HepG2 (cell line): ENCODE results near the gene VSTM2A. TPM values are rescaled to one million over a fixed set of nuclear protein-coding genes. Genes with fewer than 3 reads are reported as not detected.

Source experiments
- ATAC-seq: fragments of 200-7000 bp; cut with Tn5 transposase; 3 replicates; pipeline ENCODE4 v1.9.1; 2020; ENCODE audit warnings: mild to moderate bottlenecking, moderate library complexity
- BruUV-seq: library from RNA; stranded (reverse); fragments of 400-500 nt; replicated peaks from 2 replicates; lab custom pipeline; 2021; lab: Mats Ljungman, UMichigan
- CTCF ChIA-PET: fragments of 300-600 bp; formaldehyde crosslinking; extraction: SDS; loops from one replicate; lab custom pipeline; 2021; ENCODE audit warnings: low total read pairs, inconsistent platforms, low intra/inter-chr PET ratio; lab: Yijun Ruan, JAX
- POLR2A ChIA-PET: fragments of 350-600 bp; sonication (Branson Sonifier 250); formaldehyde crosslinking; loops from one replicate; lab custom pipeline; 2020; ENCODE audit warnings: antibody characterized with exemption, inconsistent platforms; lab: Yijun Ruan, JAX
- DNase-seq: peaks from one replicate; pipeline ENCODE4 v3.0.0-alpha.2; 2015; ENCODE audit warnings: low spot score
- FAIRE-seq: peaks from 3 replicates; lab custom pipeline; 2011; peaks lifted over from hg19 to GRCh38; lab: Jason Lieb, UNC
- H2AFZ ChIP-seq: one replicate; pipeline ENCODE4 v1.6.1; 2011; ENCODE audit warnings: low read length, inconsistent platforms
- H3K27ac ChIP-seq: fragments of 300-600 bp; 3 replicates; pipeline ENCODE4 v1.8.0; 2011; ENCODE audit warnings: mixed run types, mild to moderate bottlenecking, mixed read lengths, low read length, inconsistent platforms; ENCODE audit not compliant: insufficient read depth; ENCODE audit errors: extremely low read length
- H3K27me3 ChIP-seq, 2 experiments: fragments of 200-600 bp in 1 of 2; 2 replicates in 1 of 2; 3 replicates in 1 of 2; pipeline versions ENCODE4 v1.6.0 to v1.8.0; 2011; ENCODE audit warnings: low read length in 2 of 2, mild to moderate bottlenecking in 2 of 2, moderate library complexity in 2 of 2, inconsistent platforms in 1 of 2; ENCODE audit not compliant: insufficient read depth in 2 of 2, control insufficient read depth in 1 of 2
- H3K36me3 ChIP-seq, 2 experiments: fragments of 200-600 bp in 1 of 2; replicated peaks in 1 of 2; 2 replicates in 1 of 2; 3 replicates in 1 of 2; pipeline versions ENCODE4 v1.5.1 to v1.8.0; 2011; ENCODE audit warnings: low read length in 2 of 2, inconsistent platforms in 1 of 2; ENCODE audit not compliant: insufficient read depth in 2 of 2, control insufficient read depth in 1 of 2
- H3K4me1 ChIP-seq: 2 replicates; pipeline ENCODE4 v1.5.1; 2012; ENCODE audit warnings: low read length, inconsistent platforms; ENCODE audit not compliant: insufficient read depth
- H3K4me2 ChIP-seq: 2 replicates; pipeline ENCODE4 v1.6.0; 2011; ENCODE audit warnings: low read depth, low read length, inconsistent platforms
- H3K4me3 ChIP-seq, 3 experiments: fragments of 200-600 bp in 1 of 3; sonication (generic), shearing (Covaris generic) in 1 of 3; replicated peaks in 1 of 3; 2 replicates each; pipeline ENCODE4 v1.5.1; 2011 to 2016; ENCODE audit warnings: low read length in 3 of 3, inconsistent platforms in 2 of 3, low read depth in 2 of 3, mild to moderate bottlenecking in 2 of 3, control low read depth in 1 of 3, mixed read lengths in 1 of 3; ENCODE audit not compliant: insufficient read depth in 1 of 3
- H3K79me2 ChIP-seq: one replicate; pipeline ENCODE4 v1.6.1; 2011; ENCODE audit warnings: low read length, inconsistent platforms; ENCODE audit not compliant: insufficient read depth
- H3K9ac ChIP-seq: 2 replicates; pipeline ENCODE4 v1.6.0; 2011; ENCODE audit warnings: mild to moderate bottlenecking, low read depth, low read length, inconsistent platforms; ENCODE audit not compliant: insufficient read depth
- H3K9me3 ChIP-seq: 2 replicates; pipeline ENCODE4 v1.5.1; 2012; ENCODE audit warnings: mild to moderate bottlenecking, low read length
- H4K20me1 ChIP-seq: 2 replicates; pipeline ENCODE4 v1.6.0; 2011; ENCODE audit warnings: inconsistent platforms, mild to moderate bottlenecking, low read length, moderate library complexity; ENCODE audit not compliant: insufficient read depth
- HNRNPH1 ChIP-seq: fragments of 200-400 bp; formaldehyde crosslinking; optimal IDR thresholded peaks from 2 replicates; pipeline ENCODE3; 2017; ENCODE audit warnings: mild to moderate bottlenecking, low read depth, low read length
- KLF13 ChIP-seq: sonication (generic); formaldehyde crosslinking; IDR thresholded peaks from 2 replicates; pipeline ENCODE4 v1.4.0; 2020; ENCODE audit warnings: mild to moderate bottlenecking, missing genetic modification reagents
- NR2F1 ChIP-seq, 2 experiments: fragments of 450-650 bp in 1 of 2; formaldehyde crosslinking in 1 of 2; IDR thresholded peaks; 2 replicates each; pipeline versions ENCODE4 v1.5.0 to v1.6.1; 2016 to 2020; ENCODE audit warnings: mild to moderate bottlenecking in 1 of 2, missing compliant biosample characterization in 1 of 2, missing genetic modification reagents in 1 of 2, moderate library complexity in 1 of 2
- SAP130 ChIP-seq: IDR thresholded peaks from 2 replicates; pipeline ENCODE4 v1.6.1; 2016; ENCODE audit warnings: low read depth
- ZBTB42 ChIP-seq: sonication (generic); formaldehyde crosslinking; IDR thresholded peaks from 2 replicates; pipeline ENCODE4 v1.5.0; 2020; ENCODE audit warnings: mild to moderate bottlenecking, missing genetic modification reagents
- ZNF17 ChIP-seq: sonication (generic); formaldehyde crosslinking; IDR thresholded peaks from 2 replicates; pipeline ENCODE4 v1.5.0; 2020; ENCODE audit warnings: mild to moderate bottlenecking, missing genetic modification reagents
- ZNF230 ChIP-seq: sonication (generic); formaldehyde crosslinking; IDR thresholded peaks from 2 replicates; pipeline ENCODE4 v1.4.0; 2020; ENCODE audit warnings: mild to moderate bottlenecking, missing genetic modification reagents
- ZNF652 ChIP-seq: IDR thresholded peaks from 2 replicates; pipeline ENCODE4 v1.6.1; 2016; ENCODE audit warnings: low read depth, borderline replicate concordance
- ZNF703 ChIP-seq: sonication (generic); formaldehyde crosslinking; IDR thresholded peaks from 2 replicates; pipeline ENCODE4 v1.5.1; 2020; ENCODE audit warnings: missing genetic modification reagents, mild to moderate bottlenecking, moderate library complexity, borderline replicate concordance
- ZSCAN21 ChIP-seq: sonication (generic); formaldehyde crosslinking; IDR thresholded peaks from 2 replicates; pipeline ENCODE4 v1.8.0; 2022; ENCODE audit warnings: mild to moderate bottlenecking, missing genetic modification reagents, moderate library complexity, borderline replicate concordance
- WGBS: methylation state at CpG from one replicate; pipeline ENCODE4 v1.1.6; 2017; ENCODE audit warnings: low lambda C conversion rate; 5-methylcytosine and 5-hydroxymethylcytosine counted together
- in situ Hi-C: cut with HindIII; loops from 2 replicates; pipeline ENCODE4 v1.10.0; 2017; ENCODE audit warnings: low pct_unique_long_range_greater_than_20kb; ENCODE audit not compliant: extremely low pct_ligation_motif_present
- intact Hi-C: fragments of 100-400 bp; cut with micrococcal nuclease; formaldehyde crosslinking; loops from one replicate; pipeline ENCODE4 v1.10.0; 2022; ENCODE audit not compliant: unreplicated experiment
- polyA plus RNA-seq, 8 experiments: library from polyadenylated mRNA; depleted of rRNA in 3 of 8; stranded (reverse) in 7 of 8; unstranded in 1 of 8; fragments of >200 nt; fragmentation: Illumina TruSeq in 4 of 8; extraction: Trizol in 4 of 8; gene quantifications; 2 replicates each; pipeline versions ENCODE4 v1.2.1 to v1.2.3, GENCODE V29; 2011 to 2016; ENCODE audit warnings: low read depth in 4 of 8, missing spikeins in 1 of 8, mixed read lengths in 1 of 8; ENCODE audit not compliant: insufficient read depth in 1 of 8
- total RNA-seq, 5 experiments: library from RNA; depleted of rRNA; stranded (reverse); fragments of >200 nt; fragmentation: Illumina TruSeq; extraction: Trizol; gene quantifications; 2 replicates each; pipeline ENCODE4 v1.2.3, GENCODE V29; 2016; ENCODE audit warnings: low read depth in 1 of 5
- TF ChIP-seq, protein P1 (sequence below): sonication (generic); formaldehyde crosslinking; IDR thresholded peaks from 2 replicates; pipeline ENCODE4 v1.5.1; 2020; ENCODE audit warnings: missing genetic modification reagents, mild to moderate bottlenecking, borderline replicate concordance
- TF ChIP-seq, protein P2 (sequence below): sonication (generic); formaldehyde crosslinking; IDR thresholded peaks from 2 replicates; pipeline ENCODE4 v1.4.0; 2020; ENCODE audit warnings: mild to moderate bottlenecking, missing genetic modification reagents
- TF ChIP-seq, protein P3 (sequence below): sonication (generic); formaldehyde crosslinking; IDR thresholded peaks from 2 replicates; pipeline ENCODE4 v1.5.1; 2020; ENCODE audit warnings: mild to moderate bottlenecking, missing genetic modification reagents, moderate library complexity
- TF ChIP-seq, protein P4 (sequence below): IDR thresholded peaks from 2 replicates; pipeline ENCODE4 v1.6.1; 2016; ENCODE audit warnings: missing compliant biosample characterization, missing genetic modification reagents, borderline replicate concordance
- TF ChIP-seq, protein P5 (sequence below): sonication (generic); formaldehyde crosslinking; IDR thresholded peaks from 2 replicates; pipeline ENCODE4 v1.9.0; 2022; ENCODE audit warnings: low read depth, missing genetic modification reagents

Gene VSTM2A
- total and polyA plus RNA-seq, 2 of the 13 experiments (the other 11 are each of a cell fraction or from before 2014, with no cell fraction given) = not detected

DNA sequence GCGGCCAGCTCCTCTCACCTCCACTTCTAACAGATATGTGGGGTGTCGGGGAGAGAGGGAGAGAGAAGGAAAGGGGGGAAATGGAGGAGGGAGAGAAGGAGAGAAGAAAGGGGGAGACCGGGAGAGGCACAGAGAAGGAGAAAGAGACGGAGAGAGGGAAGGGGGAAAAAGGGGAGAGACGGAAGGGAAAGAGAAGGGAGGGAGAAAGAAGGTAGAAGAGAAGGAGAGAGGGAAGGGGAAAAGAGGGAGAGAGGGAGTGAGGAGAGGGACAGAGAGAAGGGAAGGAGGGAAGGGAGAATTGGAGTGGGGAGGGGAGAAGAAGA, 3.0 kb downstream of the VSTM2A start:
- H3K36me3 ChIP-seq = no peaks in the 10 kb centered on the region
- no peak overlapping the region for H3K9ac ChIP-seq
- ATAC-seq = no peak
- TF ChIP-seq ZBTB42 (CRISPR knock-in tag) (no peak), ZSCAN21 (CRISPR knock-in tag) (no peak), ZNF230 (CRISPR knock-in tag) (no peak), KLF13 (CRISPR knock-in tag) (no peak), ZNF703 (CRISPR knock-in tag) (no peak), ZNF17 (CRISPR knock-in tag) (no peak), NR2F1 (CRISPR knock-in tag; IDR thresholded peaks at IDR 0.05) (no peak), SAP130 (CRISPR knock-in tag) (no peak), ZNF652 (CRISPR knock-in tag) (no peak), HNRNPH1 (no peak)
- TF ChIP-seq, protein P1, sequence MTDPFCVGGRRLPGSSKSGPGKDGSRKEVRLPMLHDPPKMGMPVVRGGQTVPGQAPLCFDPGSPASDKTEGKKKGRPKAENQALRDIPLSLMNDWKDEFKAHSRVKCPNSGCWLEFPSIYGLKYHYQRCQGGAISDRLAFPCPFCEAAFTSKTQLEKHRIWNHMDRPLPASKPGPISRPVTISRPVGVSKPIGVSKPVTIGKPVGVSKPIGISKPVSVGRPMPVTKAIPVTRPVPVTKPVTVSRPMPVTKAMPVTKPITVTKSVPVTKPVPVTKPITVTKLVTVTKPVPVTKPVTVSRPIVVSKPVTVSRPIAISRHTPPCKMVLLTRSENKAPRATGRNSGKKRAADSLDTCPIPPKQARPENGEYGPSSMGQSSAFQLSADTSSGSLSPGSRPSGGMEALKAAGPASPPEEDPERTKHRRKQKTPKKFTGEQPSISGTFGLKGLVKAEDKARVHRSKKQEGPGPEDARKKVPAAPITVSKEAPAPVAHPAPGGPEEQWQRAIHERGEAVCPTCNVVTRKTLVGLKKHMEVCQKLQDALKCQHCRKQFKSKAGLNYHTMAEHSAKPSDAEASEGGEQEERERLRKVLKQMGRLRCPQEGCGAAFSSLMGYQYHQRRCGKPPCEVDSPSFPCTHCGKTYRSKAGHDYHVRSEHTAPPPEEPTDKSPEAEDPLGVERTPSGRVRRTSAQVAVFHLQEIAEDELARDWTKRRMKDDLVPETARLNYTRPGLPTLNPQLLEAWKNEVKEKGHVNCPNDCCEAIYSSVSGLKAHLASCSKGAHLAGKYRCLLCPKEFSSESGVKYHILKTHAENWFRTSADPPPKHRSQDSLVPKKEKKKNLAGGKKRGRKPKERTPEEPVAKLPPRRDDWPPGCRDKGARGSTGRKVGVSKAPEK (CRISPR knock-in tag) = no peak
- TF ChIP-seq, protein P2, sequence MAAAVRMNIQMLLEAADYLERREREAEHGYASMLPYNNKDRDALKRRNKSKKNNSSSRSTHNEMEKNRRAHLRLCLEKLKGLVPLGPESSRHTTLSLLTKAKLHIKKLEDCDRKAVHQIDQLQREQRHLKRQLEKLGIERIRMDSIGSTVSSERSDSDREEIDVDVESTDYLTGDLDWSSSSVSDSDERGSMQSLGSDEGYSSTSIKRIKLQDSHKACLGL = no peak
- TF ChIP-seq, protein P3, sequence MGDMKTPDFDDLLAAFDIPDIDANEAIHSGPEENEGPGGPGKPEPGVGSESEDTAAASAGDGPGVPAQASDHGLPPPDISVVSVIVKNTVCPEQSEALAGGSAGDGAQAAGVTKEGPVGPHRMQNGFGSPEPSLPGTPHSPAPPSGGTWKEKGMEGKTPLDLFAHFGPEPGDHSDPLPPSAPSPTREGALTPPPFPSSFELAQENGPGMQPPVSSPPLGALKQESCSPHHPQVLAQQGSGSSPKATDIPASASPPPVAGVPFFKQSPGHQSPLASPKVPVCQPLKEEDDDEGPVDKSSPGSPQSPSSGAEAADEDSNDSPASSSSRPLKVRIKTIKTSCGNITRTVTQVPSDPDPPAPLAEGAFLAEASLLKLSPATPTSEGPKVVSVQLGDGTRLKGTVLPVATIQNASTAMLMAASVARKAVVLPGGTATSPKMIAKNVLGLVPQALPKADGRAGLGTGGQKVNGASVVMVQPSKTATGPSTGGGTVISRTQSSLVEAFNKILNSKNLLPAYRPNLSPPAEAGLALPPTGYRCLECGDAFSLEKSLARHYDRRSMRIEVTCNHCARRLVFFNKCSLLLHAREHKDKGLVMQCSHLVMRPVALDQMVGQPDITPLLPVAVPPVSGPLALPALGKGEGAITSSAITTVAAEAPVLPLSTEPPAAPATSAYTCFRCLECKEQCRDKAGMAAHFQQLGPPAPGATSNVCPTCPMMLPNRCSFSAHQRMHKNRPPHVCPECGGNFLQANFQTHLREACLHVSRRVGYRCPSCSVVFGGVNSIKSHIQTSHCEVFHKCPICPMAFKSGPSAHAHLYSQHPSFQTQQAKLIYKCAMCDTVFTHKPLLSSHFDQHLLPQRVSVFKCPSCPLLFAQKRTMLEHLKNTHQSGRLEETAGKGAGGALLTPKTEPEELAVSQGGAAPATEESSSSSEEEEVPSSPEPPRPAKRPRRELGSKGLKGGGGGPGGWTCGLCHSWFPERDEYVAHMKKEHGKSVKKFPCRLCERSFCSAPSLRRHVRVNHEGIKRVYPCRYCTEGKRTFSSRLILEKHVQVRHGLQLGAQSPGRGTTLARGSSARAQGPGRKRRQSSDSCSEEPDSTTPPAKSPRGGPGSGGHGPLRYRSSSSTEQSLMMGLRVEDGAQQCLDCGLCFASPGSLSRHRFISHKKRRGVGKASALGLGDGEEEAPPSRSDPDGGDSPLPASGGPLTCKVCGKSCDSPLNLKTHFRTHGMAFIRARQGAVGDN (CRISPR knock-in tag) = no peak
- TF ChIP-seq, protein P4, sequence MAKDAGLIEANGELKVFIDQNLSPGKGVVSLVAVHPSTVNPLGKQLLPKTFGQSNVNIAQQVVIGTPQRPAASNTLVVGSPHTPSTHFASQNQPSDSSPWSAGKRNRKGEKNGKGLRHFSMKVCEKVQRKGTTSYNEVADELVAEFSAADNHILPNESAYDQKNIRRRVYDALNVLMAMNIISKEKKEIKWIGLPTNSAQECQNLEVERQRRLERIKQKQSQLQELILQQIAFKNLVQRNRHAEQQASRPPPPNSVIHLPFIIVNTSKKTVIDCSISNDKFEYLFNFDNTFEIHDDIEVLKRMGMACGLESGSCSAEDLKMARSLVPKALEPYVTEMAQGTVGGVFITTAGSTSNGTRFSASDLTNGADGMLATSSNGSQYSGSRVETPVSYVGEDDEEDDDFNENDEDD (CRISPR knock-in tag) = no peak
- TF ChIP-seq, protein P5, sequence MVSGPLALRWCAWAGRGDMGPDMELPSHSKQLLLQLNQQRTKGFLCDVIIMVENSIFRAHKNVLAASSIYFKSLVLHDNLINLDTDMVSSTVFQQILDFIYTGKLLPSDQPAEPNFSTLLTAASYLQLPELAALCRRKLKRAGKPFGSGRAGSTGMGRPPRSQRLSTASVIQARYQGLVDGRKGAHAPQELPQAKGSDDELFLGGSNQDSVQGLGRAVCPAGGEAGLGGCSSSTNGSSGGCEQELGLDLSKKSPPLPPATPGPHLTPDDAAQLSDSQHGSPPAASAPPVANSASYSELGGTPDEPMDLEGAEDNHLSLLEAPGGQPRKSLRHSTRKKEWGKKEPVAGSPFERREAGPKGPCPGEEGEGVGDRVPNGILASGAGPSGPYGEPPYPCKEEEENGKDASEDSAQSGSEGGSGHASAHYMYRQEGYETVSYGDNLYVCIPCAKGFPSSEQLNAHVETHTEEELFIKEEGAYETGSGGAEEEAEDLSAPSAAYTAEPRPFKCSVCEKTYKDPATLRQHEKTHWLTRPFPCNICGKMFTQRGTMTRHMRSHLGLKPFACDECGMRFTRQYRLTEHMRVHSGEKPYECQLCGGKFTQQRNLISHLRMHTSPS (CRISPR knock-in tag) = no peak
- no peaks in the 10 kb centered on the region for H4K20me1 ChIP-seq
- in situ Hi-C loops = loop anchor here (5.0 kb wide), 1 partner anchor 117 kb away; no protein-coding TSS in a partner anchor
- ChIA-PET CTCF (no interaction called here), POLR2A (no interaction called here)
- H3K4me2 ChIP-seq = no peak overlapping the region
- intact Hi-C loops = no loop called here
- H3K27me3 ChIP-seq = peaks cover 0 to 41% of the 10 kb centered on the region in 2 experiments; a peak in 4 of 5 replicates
- H2AFZ ChIP-seq = no peak overlapping the region
- no peak overlapping the region for H3K4me3 ChIP-seq
- no peak for DNase-seq
- no peaks in the 10 kb centered on the region for H3K4me1 ChIP-seq
- H3K79me2 ChIP-seq = no peaks in the 10 kb centered on the region
- no peak overlapping the region for H3K27ac ChIP-seq
- H3K9me3 ChIP-seq = no peaks in the 10 kb centered on the region
- BruUV-seq = no TSS peak
- FAIRE-seq = no peak
- 10% methylated on average over 5 of the region's 5 CpGs for WGBS
